Left ventricle myocardium superior (tissue), 1 donor: ENCODE results near the gene RASA3. TPM values are rescaled to one million over a fixed set of nuclear protein-coding genes. Genes with fewer than 3 reads are reported as not detected.
"Not testable (repeated sequence)": the region's sequence is repeated elsewhere in the genome, so short reads cannot be mapped to it uniquely, and the experiment has no call there.

Experiments used
- ATAC-seq: fragments of 200-7000 bp; cut with Tn5 transposase; one replicate; pipeline ENCODE4 v1.9.1; 2020; ENCODE audit warnings: mild to moderate bottlenecking, moderate library complexity
- DNase-seq: peaks from one replicate; pipeline ENCODE4 v3.0.0-alpha.2; 2020
- intact Hi-C: fragments of 100-400 bp; cut with micrococcal nuclease; formaldehyde crosslinking; loops from one replicate; pipeline ENCODE4 v1.11.0; 2022
- total RNA-seq: library from RNA; stranded (reverse); fragmentation: NEBNext Ultra II Directional; extraction: Animal tissue kit (Norgen Biotek cat#: 25700); gene quantifications from one replicate; pipeline ENCODE4 v1.2.1, GENCODE V29; 2021
- donor health status: DM: no; HTN: yes; CAD: no; lungs with severe emphysema.

RASA3 gene
- total RNA-seq, 1 donor from 2014 or later, result 12.3 TPM

DNA sequence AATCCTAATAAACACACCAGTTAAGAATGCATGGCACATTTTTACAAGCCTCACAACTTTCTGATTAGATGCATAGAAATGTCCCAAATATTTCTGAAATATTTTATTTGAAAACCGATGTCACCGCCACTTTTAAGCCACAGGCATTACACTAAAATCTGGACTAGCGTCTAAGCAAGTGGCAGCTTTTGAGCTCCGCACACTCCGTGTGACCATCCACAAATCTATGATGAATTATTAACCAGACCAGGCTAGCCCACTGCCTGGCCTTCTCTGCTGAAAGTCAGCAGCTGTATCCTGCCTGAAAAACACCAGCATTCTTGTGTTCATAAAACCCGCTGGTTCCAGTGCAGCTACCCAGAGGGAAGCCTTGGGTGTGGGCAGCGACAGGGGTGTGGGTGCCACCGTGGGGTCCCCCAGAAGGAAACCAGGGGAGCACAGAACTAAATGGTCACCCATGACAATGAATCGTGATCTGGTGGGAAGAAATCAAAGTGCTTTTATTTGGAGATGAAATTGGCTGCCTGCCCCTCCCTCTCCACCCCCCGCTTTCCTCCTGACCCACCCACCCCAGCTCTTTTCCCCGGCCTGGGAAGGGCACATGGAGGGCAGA is 13.8 kb downstream of the RASA3 start:
- ATAC-seq, result peak; percentile 26
- intact Hi-C loops, result no loop called here
- peak; percentile 19 for DNase-seq

GRCh38 chr13:114118086-114118485 is 14.3 kb downstream of the RASA3 start:
- intact Hi-C loops, result no loop called here
- ATAC-seq (no peak), DNase-seq (peak; percentile 26)

GRCh38 chr13:114117341-114117874 is 15.0 kb downstream of the RASA3 start:
- ATAC-seq, intact Hi-C loops: not testable (repeated sequence)
- DNase-seq, result peak; percentile 17

DNA sequence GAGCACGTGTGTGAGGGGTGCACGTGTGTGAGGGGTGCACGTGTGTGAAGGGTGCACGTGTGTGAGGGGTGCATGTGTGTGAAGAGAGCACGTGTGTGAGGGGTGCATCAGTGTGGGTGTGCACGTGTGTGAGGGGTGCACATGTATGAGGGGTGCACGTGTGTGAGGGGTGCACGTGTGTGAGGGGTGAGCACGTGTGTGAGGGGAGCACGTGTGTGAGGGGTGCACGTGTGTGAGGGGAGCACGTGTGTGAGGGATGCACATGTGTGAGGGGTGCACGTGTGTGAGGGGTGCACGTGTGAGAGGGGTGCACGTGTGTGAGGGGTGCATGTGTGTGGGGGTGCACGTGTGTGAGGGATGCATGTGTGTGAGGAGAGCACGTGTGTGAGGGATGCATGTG is 15.7 kb downstream of the RASA3 start:
- intact Hi-C loops, result no loop called here
- DNase-seq, result no peak

GRCh38 chr13:114115796-114116195 is 16.6 kb downstream of the RASA3 start:
- no peak for ATAC-seq
- intact Hi-C loops, result no loop called here
- DNase-seq, result no peak

More for the DNA sequence above, 15.7 kb downstream of the RASA3 start:
- no peak for ATAC-seq

GRCh38 chr13:114115191-114115671 is 17.2 kb downstream of the RASA3 start:
- intact Hi-C loops, result no loop called here
- ATAC-seq (peak; percentile 42), DNase-seq (peak; percentile 63)

- ATAC-seq, intact Hi-C loops, DNase-seq: not testable (repeated sequence)
Observed at GRCh38 chr13:114114666-114115065, 17.8 kb downstream of the RASA3 start.

GRCh38 chr13:114114006-114114640 is 18.3 kb downstream of the RASA3 start:
- DNase-seq (no peak), ATAC-seq (no peak)
- intact Hi-C loops, result no loop called here

GRCh38 chr13:114113395-114113794 is 19.0 kb downstream of the RASA3 start:
- intact Hi-C loops, ATAC-seq: not testable (repeated sequence)
- DNase-seq, result peak; percentile 17

- ATAC-seq, result no peak
- intact Hi-C loops, result no loop called here
- DNase-seq, result peak; percentile 11
Observed at GRCh38 chr13:114112826-114113322, 19.5 kb downstream of the RASA3 start.

DNA sequence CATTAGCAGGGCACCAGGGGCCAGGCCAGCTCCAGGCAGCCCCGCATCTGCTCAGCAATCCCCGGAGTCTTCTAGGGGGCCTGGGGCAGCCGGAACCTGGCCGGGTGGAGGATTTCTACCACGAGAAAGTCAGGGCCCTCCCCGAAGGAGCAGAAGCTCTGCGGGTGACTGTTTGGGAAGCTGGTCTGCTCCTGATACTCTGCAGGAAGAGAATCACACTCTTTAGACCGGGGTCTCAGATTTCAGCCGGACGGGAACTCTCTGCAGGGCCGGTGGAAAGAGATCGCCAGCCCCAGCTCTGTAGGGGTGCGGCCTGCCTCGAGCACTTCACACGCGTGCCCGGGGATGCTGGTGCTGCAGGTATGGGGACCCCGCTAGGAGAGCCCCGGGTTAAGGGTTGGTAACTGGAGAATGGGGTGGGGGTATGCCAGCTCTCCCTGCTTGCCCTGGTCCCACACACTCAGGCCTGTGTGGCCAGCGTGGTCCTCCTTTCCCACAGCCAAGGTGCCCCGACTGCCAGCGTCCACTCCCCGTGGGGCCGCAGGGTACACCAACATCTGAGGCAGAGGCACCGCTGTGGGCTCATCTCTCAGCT is 20.1 kb downstream of the RASA3 start:
- no peak for ATAC-seq
- intact Hi-C loops, result no loop called here
- peak; percentile 25 for DNase-seq

GRCh38 chr13:114111577-114111976 is 20.8 kb downstream of the RASA3 start:
- ATAC-seq (no peak), DNase-seq (no peak)
- intact Hi-C loops, result no loop called here

GRCh38 chr13:114110830-114111189 is 21.6 kb downstream of the RASA3 start:
- intact Hi-C loops, ATAC-seq, DNase-seq: not testable (repeated sequence)

GRCh38 chr13:114110091-114110829 is 22.2 kb downstream of the RASA3 start:
- intact Hi-C loops, result no loop called here
- DNase-seq (peak; percentile 54), ATAC-seq (peak; percentile 26)

GRCh38 chr13:114109641-114110041 is 22.8 kb downstream of the RASA3 start:
- intact Hi-C loops, result no loop called here
- peak; percentile 7 for ATAC-seq
- peak; percentile 65 for DNase-seq

DNA sequence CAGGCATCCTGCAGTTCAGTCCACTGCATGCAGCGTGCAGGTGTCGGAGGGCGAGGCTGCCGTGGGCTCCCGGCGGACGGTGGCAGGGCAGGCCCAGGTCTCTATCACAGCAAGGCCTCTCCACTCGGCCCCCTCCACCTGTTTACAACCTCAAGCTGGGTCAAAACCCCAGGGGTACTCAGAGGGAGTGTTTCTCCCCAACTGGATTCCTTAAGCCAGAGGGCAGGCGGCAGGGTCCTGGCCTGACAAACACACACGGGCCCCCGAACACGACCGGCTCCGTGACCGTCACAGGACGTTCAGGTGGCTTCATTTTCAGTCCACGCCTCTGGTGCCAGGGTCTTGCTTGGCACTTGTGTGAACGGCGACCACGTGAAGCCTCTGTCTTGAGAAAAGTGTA is 23.5 kb downstream of the RASA3 start:
- DNase-seq, result peak; percentile 30
- intact Hi-C loops, result no loop called here
- ATAC-seq, result no peak

GRCh38 chr13:114108141-114108761 is 24.2 kb downstream of the RASA3 start:
- intact Hi-C loops, result no loop called here

DNA sequence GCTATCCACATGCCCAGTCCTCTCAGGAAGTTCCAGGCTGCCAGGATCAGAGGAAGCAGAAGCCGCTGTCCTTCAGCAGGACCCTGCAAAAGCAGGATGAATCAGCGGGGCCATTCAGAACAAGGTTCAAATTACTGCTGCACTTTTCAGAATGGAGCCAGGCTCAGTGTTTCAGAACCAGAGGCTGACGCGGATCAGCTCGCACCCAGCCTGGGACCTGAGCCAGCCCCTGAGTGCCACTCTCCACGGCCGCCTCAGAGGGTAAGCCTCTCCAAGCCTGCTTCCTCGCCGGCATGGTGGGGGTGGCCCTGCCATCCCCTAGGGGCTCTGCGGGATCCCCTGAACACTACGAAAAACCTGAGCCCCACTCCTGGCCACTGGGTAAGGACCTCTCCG is 24.7 kb downstream of the RASA3 start:
- ATAC-seq (peak; percentile 87), DNase-seq (peak; percentile 79)
- intact Hi-C loops, result no loop called here

More at GRCh38 chr13:114108141-114108761, 24.2 kb downstream of the RASA3 start:
- peak; percentile 22 for DNase-seq
- ATAC-seq, result no peak
